ENCODE data around the gene NSDHL.
"Not testable (repeated sequence)": the region's sequence is repeated elsewhere in the genome, so short reads cannot be mapped to it uniquely, and the experiment has no call there.

Gene NSDHL

GRCh38 chrX:152910018-152910417 lies 79.2 kb downstream of the NSDHL start:
- in situ Hi-C loops (cut with MboI; ENCODE audit: low sequenced_read_pairs), result not testable (repeated sequence)

- in situ Hi-C loops (cut with MboI; ENCODE audit: low sequenced_read_pairs), result no loop called here
These were observed 81.2 kb downstream of the NSDHL start for GRCh38 chrX:152912106-152912505.

GRCh38 chrX:152912641-152913040 lies 81.8 kb downstream of the NSDHL start:
- in situ Hi-C loops (cut with MboI; ENCODE audit: low sequenced_read_pairs), result no loop called here

GRCh38 chrX:152913346-152913745 lies 82.5 kb downstream of the NSDHL start:
- in situ Hi-C loops (cut with MboI; ENCODE audit: low sequenced_read_pairs), result no loop called here

- in situ Hi-C loops (cut with MboI; ENCODE audit: low sequenced_read_pairs), result no loop called here
These were observed 83.0 kb downstream of the NSDHL start for GRCh38 chrX:152913910-152914309.

GRCh38 chrX:152915541-152916241 lies 84.8 kb downstream of the NSDHL start:
- in situ Hi-C loops (cut with MboI; ENCODE audit: low sequenced_read_pairs), result no loop called here

GRCh38 chrX:152917656-152918579 lies 87.1 kb downstream of the NSDHL start:
- in situ Hi-C loops (cut with MboI; ENCODE audit: low sequenced_read_pairs), result no loop called here

- in situ Hi-C loops (cut with MboI; ENCODE audit: low sequenced_read_pairs), result no loop called here
These were observed 87.8 kb downstream of the NSDHL start for GRCh38 chrX:152918707-152919106.

All from HL-60/S4 treated with retinoic acid at 250 ng/mL for 4 days and 3 days (cell line).